KMS-11 (cell line): ENCODE results near the gene MCF2.

Experiments used
- H2AFZ ChIP-seq: fragments of 200-600 bp; sonication (generic); 2 replicates; pipeline ENCODE4 v1.6.1; 2016; ENCODE audit warnings: antibody characterized with exemption, mixed run types, low read depth
- H3K27ac ChIP-seq: fragments of 200-600 bp; sonication (generic); 2 replicates; pipeline ENCODE4 v1.6.1; 2016; ENCODE audit warnings: mild to moderate bottlenecking, mixed run types
- H3K27me3 ChIP-seq: fragments of 200-600 bp; sonication (generic); 2 replicates; pipeline ENCODE4 v1.6.1; 2017; ENCODE audit warnings: mild to moderate bottlenecking, low read depth, mixed run types, moderate library complexity; ENCODE audit not compliant: insufficient read depth
- H3K36me3 ChIP-seq: fragments of 200-600 bp; sonication (generic); 2 replicates; pipeline ENCODE4 v1.6.1; 2017; ENCODE audit warnings: mild to moderate bottlenecking, mixed run types; ENCODE audit not compliant: insufficient read depth
- H3K4me1 ChIP-seq: fragments of 200-600 bp; sonication (generic); 2 replicates; pipeline ENCODE4 v1.6.1; 2016; ENCODE audit warnings: mild to moderate bottlenecking, low read depth, mixed run types; ENCODE audit not compliant: poor library complexity, severe bottlenecking
- H3K4me2 ChIP-seq: fragments of 200-600 bp; sonication (generic); 2 replicates; pipeline ENCODE4 v1.7.0; 2016; ENCODE audit warnings: mild to moderate bottlenecking, mixed run types
- H3K4me3 ChIP-seq: fragments of 200-600 bp; sonication (generic); IDR thresholded peaks from 2 replicates; pipeline ENCODE4 v1.6.1; 2017; ENCODE audit warnings: low read depth, low read length, mixed read lengths; ENCODE audit not compliant: insufficient read depth
- H3K79me2 ChIP-seq: fragments of 200-600 bp; sonication (generic); 2 replicates; pipeline ENCODE4 v1.6.1; 2016; ENCODE audit warnings: low read depth, mixed run types; ENCODE audit not compliant: insufficient read depth
- H3K9ac ChIP-seq: fragments of 200-600 bp; sonication (generic); 2 replicates; pipeline ENCODE4 v1.6.1; 2016; ENCODE audit warnings: mild to moderate bottlenecking, mixed run types
- H4K20me1 ChIP-seq: fragments of 200-600 bp; sonication (generic); 2 replicates; pipeline ENCODE4 v1.6.1; 2016; ENCODE audit warnings: mild to moderate bottlenecking, mixed run types; ENCODE audit not compliant: insufficient read depth
- CTCF ChIP-seq: fragments of 200-600 bp; sonication (generic); conservative IDR thresholded peaks from 2 replicates; pipeline ENCODE4 v1.6.1; 2017; ENCODE audit warnings: low read depth, mild to moderate bottlenecking, antibody characterized with exemption, low read length, moderate library complexity, mixed read lengths

Gene MCF2

GRCh38 chrX:139554991-139555675 is 152.8 kb downstream of the MCF2 start:
- H3K79me2 ChIP-seq: no peaks in the 10 kb centered on the region
- no peaks in the 10 kb centered on the region for H3K36me3 ChIP-seq
- H3K27me3 ChIP-seq: no peaks in the 10 kb centered on the region
- no peak overlapping the region for H2AFZ ChIP-seq
- H3K27ac ChIP-seq: no peak overlapping the region
- no peaks in the 10 kb centered on the region for H4K20me1 ChIP-seq
- no peak overlapping the region for H3K9ac ChIP-seq
- no peak overlapping the region for H3K4me2 ChIP-seq
- TF ChIP-seq CTCF: no peak
- H3K4me3 ChIP-seq: no peak overlapping the region
- H3K4me1 ChIP-seq: no peaks in the 10 kb centered on the region

GRCh38 chrX:139554376-139554775 is 153.6 kb downstream of the MCF2 start:
- H3K9ac ChIP-seq: no peak overlapping the region
- no peaks in the 10 kb centered on the region for H4K20me1 ChIP-seq
- H3K27me3 ChIP-seq: no peaks in the 10 kb centered on the region
- H3K4me3 ChIP-seq: no peak overlapping the region
- no peak overlapping the region for H3K27ac ChIP-seq
- H2AFZ ChIP-seq: no peak overlapping the region
- no peaks in the 10 kb centered on the region for H3K36me3 ChIP-seq
- H3K79me2 ChIP-seq: no peaks in the 10 kb centered on the region
- no peak for TF ChIP-seq CTCF
- no peak overlapping the region for H3K4me2 ChIP-seq
- no peaks in the 10 kb centered on the region for H3K4me1 ChIP-seq

GRCh38 chrX:139544591-139544990 is 163.4 kb downstream of the MCF2 start:
- H4K20me1 ChIP-seq: no peaks in the 10 kb centered on the region
- H3K9ac ChIP-seq: no peak overlapping the region
- H3K27me3 ChIP-seq: no peaks in the 10 kb centered on the region
- no peak for TF ChIP-seq CTCF
- no peak overlapping the region for H2AFZ ChIP-seq
- H3K36me3 ChIP-seq: no peaks in the 10 kb centered on the region
- no peaks in the 10 kb centered on the region for H3K79me2 ChIP-seq
- H3K27ac ChIP-seq: no peak overlapping the region
- H3K4me3 ChIP-seq: no peak overlapping the region
- H3K4me2 ChIP-seq: no peak overlapping the region
- H3K4me1 ChIP-seq: no peaks in the 10 kb centered on the region

GRCh38 chrX:139543920-139544319 is 164.0 kb downstream of the MCF2 start:
- H3K4me3 ChIP-seq: no peak overlapping the region
- H3K79me2 ChIP-seq: no peaks in the 10 kb centered on the region
- H3K27me3 ChIP-seq: no peaks in the 10 kb centered on the region
- H3K4me2 ChIP-seq: no peak overlapping the region
- H3K9ac ChIP-seq: no peak overlapping the region
- no peaks in the 10 kb centered on the region for H3K36me3 ChIP-seq
- no peak for TF ChIP-seq CTCF
- no peak overlapping the region for H2AFZ ChIP-seq
- H3K27ac ChIP-seq: no peak overlapping the region
- H4K20me1 ChIP-seq: no peaks in the 10 kb centered on the region
- H3K4me1 ChIP-seq: no peaks in the 10 kb centered on the region
